ENCODE data around the gene CFAP119.
A peak's percentile ranks its signal among the peaks of the same experiment; 100 is the strongest.

CFAP119 gene

DNA sequence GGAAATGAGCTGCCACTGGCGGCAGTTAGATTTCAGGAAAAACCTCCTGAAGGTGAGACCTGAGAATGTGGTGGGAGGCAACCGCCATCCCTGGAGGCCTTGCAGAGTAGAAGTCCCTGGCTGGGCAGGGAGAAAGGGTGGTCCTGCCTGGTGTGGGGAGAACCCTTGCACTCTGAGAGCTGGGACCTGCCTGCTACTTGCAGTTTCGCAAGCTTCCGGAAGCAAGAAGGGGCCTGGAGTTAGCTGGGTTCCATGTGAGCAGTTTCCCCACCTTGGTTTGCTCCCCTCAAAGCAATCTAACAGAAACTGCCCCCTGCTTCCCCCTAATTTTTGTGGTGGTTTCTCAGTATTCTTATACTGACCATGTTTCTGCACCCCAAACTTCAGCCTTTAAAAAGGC is 18.7 kb upstream of the CFAP119 start:
- no peak for DNase-seq

DNA sequence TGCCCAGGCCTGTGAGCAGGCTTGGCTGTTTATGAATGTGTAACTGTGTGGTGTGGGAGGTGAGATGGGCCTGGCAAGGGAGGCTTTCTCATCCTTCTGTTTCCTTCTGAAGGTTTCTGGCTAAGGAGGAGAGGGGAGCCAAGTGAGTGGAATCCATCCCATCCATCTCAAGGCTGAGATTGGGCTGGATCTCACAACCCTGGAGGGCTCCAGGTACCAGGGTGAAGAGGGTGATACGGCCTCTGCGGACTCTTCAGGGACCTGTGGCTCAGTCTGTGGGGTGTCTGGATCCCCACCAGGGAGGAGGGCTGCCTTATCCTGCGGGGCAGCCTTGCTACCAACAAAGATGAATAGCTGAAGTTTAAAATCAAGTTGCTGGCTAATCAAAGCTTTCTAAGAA is 18.2 kb upstream of the CFAP119 start:
- DNase-seq, result no peak

DNA sequence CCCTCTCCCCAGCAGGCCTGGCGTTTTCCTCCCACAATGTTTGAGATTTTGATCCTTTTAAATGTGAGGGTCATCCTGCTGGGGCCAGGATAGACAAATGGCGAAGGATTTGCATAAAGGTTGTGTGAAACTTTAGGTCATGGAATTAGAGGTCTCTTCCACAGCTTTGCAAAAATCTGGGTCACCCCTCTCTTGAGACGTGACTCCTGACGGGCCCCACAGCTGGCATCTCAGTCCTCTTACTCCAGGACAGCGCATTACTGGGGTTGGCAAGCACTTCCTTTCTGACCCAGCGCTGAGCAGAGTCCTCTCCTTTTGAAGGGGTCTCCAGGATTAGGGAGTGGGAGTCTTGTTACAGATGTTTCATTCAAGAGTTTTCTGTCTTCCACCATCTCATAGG is 17.7 kb upstream of the CFAP119 start:
- no peak for DNase-seq

DNA sequence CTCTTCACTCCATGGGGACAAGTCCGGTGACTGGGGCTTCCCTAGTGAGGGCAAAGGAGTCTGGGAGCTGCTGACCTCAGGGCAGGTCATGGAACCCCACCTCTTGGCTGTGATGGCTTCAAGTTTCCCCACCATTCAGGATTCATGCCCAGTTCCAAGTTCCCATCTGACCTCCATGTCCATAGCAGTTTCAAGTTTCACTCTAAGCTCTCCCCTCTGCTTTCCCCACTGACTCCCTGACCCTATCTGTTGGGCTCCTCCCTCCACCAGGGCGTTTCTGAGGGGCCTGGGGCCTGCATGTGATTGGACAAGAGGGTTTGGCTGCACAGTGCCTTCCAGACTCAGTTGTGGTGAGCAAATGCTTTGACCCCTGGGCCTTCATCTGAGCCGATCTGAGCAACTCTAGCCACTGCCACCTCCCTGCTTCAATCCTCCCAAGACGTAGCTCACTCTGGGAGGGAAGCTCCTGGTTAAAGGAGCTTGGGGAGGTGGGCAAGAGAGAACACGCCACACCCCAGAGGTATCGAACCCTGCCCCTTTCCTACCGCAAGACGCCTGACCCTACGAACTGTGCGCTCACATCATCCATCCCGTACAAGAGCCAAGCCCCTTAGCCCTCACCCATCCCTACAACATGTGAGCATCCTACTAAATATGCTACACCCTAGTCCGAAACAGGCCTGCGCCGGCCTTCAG is 16.8 kb upstream of the CFAP119 start:
- DNase-seq, result no peak

DNA sequence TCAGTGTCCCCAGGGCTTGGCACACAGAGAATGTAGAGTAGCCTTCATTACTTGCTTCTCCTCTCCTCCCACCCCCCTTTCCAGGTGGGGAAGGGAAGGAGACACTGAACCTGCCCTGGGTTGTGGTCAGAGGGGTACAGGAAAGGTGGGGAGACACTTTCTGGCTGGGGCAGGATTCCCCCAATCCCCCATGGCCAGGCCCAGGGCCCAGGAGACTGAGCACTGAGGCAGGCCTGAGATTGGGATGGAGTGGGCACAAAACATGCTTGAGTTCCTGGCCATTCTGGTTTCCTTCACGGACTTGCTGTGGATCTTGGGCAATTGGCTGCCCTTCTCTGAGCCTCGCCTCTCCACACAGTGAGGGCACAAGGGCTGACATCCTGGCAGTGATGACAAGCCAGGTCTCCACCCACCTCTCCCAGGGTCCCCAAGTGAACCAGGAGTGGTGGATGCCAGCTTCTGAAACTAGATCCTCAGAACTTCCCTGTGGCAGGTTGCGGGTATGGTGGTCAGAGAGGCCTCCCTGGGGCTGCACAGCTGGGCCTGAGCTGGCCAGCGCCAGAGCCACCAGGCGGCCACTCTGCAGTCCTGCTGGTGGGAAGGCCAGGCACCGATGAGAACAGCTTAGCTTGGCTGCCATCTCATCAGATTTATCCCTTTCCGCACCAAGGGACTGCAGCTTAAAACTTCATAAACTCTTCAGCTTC is 15.9 kb upstream of the CFAP119 start:
- no peak for DNase-seq

DNA sequence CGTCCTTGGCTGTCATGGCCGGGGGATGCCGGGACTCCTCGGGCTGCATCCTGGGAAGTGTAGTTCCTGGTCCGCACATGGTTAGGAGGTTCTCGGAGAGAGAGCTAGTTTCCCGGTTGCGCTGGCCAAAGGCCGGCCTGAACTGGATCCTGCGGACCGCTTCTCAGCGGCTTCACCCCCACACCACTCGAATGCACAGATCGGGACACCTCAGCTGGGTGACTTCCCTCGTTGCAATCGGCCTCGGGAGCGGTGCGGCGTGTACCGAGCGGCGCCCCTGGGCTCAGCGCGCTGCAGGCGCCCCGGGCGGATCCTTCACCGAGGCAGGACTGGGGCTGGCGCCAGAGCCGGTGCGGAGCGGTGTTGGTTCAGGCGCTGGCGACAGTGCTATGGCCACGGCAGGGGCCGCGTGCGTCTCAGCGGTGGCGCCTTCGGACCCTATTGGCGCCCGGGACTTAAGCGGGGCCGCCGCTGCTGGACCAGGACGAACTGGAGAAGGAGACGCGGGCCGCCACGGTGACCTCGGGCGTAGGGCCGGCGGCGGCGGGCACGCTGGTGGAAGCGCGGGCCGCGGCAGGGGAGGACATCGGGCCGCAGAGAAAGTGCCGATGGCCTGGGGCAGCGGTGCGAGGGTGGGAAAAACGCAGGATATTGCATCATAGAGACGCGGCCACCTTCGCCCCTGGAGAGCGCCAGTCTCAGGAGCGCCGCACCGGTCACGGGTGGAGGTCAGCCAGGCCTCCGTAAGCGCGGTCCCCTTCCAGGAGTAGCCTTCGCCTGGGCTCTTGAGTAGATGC is 13.7 kb upstream of the CFAP119 start:
- peak; percentile 55 for DNase-seq

DNA sequence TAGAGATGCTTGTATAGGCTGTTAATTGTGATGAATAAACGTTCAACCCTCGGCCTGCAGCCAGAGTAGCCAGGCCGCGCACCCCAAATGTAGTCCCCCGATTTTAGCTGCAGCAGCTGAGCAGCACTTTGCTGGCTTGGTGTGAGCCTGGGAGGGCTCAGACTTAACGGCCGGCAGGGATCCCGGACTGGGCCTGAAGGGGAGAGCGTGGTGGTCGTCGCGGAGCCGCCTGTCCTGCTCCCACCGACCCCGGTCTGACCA is 13.2 kb upstream of the CFAP119 start:
- no peak for DNase-seq

DNA sequence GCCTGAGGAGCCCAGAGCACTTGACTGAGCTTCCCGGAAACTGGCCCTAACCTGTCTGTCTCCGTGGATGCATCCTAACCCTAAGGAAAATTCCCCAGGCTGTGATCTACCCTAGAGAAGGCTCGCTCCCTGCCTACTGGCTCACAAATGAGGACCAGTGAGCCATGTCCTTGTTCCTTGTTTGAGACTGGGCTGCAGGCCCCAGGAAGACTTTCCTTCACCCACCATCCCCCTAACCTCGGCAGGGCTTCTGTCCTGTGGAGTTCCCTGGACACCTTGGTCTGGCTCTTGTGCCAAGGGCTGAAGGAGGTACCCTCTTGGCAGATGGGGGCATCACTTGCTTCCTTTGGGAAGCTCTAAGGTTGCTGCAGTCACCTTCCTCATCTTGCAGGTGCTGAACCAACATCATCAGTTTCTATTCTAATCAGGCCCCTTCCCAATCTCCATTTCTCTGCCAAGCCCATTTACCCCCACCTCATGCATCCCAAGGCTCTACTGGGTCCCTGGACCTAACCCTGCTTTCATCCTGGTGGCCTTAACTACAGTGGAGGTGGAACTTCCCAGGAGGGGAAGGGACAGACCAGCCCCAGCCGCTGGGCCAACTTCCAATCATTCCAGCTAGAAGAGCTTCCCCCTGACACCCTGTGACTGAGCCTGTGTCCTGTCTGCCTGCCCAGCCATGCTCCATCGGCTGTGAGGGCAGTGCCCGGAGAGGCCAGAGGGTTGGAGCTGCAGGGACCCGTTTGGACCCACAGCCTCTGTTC is 12.7 kb upstream of the CFAP119 start:
- DNase-seq, result no peak

DNA sequence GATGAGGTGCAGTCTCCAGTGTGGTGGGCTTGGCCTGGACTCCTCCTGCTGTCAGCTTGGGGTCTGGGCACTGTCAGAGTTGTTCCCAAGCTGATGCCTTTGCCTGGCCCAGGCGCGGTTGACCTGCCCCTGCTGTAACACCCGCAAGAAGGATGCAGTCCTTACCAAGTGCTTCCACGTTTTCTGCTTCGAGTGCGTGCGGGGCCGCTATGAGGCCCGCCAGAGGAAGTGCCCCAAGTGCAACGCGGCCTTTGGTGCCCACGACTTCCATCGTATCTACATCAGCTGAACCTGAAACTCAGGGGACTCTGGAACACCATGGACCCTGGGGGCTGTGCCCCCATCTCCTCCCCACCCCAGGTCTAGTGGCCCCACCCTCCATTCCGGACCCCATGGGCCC is 12.0 kb upstream of the CFAP119 start:
- no peak for DNase-seq

DNA sequence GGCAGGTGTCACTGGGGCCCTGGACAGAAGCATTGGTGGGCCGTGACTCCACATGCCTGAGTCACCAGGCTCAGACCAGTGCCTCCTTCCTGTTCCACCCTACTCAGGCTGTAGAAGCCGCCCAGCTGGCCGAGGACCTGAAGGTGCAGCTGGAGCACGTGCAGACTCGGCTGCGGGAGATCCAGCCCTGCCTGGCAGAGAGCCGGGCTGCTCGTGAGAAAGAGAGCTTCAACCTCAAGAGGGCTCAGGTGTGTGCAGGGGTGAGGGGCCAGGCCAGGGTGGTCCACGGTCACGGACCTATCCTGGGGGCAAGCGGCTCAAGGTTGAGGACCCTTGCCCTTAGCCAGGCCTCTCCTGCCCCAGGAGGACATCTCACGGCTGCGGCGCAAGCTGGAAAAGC is 9.9 kb upstream of the CFAP119 start:
- DNase-seq, result no peak

DNA sequence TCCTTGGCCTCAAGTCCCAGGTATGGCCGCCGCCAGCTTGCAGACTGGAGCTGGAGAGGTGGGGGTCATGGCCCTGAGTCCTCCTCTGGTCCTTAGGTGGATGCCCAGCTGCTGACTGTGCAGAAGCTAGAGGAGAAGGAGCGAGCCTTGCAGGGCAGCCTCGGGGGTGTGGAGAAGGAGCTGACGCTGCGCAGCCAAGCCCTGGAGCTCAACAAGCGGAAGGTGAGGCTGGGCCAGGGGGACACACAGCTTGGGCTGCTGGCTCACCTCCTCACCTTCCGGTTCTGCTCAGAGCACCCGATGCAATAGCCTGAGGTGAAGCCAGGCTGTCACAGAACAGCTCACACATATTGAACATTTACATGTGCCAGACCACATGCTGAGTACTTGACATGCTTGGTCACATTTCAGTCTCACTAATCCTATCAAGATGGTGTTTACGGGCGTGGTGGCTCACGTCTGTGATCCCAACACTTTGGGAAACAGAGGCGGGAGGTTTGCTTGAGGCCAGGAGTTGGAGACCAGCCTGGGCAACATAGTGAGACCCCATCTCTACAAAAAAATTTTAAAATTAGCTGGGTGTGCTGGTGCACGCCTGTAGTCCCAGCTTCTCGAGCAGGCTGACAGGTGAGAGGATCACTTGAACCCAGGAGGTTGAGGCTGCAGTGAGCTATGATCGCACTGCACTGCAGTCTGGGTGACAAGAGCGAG is 7.7 kb upstream of the CFAP119 start:
- no peak for DNase-seq

DNA sequence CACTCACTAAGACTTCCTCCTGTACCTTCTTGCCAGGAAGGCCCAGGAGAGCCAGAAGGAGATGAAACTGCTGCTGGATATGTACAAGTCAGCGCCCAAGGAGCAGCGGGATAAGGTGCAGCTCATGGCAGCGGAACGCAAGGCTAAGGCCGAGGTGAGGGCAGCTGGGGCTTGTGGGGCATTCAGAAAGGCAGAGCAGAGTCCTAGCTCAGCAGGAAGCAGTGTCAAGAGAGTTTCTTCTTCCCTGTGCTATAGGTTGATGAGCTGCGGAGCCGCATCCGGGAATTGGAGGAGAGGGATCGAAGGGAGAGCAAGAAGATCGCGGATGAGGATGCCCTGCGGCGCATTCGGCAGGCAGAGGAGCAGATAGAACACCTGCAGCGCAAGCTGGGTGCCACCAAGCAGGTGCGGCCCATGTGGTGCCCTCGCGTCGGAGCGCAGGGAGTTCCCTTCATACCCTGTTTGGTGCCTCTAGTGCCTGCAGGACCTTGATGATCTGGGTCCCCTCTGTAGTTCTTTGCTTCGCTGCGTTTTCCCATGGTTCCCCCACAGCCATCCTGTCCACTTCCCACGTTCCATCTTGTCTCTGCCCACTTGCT is 6.8 kb upstream of the CFAP119 start:
- no peak for DNase-seq

DNA sequence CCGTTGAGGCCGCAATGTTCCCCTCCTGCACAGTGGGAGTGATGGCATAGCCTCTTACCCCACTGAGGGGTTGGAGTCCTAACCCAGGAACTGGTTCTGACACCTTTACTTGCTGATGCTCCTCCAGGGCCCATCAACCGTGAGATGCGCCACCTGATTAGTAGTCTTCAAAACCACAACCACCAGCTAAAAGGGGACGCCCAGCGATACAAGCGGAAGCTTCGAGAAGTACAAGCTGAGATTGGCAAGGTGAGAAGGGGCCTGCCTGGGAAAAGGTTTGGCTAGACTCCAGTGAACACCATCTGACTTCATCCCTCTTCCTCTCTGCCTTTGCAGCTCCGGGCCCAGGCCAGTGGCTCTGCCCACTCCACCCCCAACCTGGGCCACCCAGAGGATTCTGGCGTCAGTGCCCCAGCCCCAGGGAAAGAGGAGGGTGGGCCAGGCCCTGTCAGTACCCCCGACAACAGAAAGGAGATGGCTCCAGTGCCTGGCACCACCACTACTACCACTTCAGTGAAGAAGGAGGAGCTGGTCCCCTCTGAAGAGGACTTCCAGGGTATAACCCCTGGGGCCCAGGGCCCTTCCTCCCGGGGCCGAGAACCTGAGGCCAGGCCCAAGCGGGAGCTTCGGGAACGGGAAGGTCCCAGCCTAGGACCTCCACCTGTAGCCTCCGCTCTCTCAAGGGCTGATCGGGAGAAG is 6.1 kb upstream of the CFAP119 start:
- DNase-seq, result no peak

DNA sequence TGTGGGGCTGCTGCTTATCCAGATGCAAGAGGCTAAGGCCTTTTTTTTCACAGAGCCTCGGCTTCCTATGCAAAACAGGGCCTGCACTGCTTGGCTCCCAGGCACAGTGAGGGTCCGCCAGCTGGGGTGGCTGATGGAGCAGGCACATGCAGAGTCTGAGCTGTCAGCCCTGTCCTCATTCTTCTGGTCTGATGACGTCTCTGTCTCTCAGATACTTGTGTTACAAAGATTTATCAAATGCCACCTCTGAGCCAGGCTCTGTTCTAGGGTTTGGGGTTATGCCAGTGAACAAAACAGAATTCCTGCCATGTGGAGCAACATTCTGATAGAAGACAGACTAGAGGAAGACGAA is 5.0 kb upstream of the CFAP119 start:
- DNase-seq, result no peak

DNA sequence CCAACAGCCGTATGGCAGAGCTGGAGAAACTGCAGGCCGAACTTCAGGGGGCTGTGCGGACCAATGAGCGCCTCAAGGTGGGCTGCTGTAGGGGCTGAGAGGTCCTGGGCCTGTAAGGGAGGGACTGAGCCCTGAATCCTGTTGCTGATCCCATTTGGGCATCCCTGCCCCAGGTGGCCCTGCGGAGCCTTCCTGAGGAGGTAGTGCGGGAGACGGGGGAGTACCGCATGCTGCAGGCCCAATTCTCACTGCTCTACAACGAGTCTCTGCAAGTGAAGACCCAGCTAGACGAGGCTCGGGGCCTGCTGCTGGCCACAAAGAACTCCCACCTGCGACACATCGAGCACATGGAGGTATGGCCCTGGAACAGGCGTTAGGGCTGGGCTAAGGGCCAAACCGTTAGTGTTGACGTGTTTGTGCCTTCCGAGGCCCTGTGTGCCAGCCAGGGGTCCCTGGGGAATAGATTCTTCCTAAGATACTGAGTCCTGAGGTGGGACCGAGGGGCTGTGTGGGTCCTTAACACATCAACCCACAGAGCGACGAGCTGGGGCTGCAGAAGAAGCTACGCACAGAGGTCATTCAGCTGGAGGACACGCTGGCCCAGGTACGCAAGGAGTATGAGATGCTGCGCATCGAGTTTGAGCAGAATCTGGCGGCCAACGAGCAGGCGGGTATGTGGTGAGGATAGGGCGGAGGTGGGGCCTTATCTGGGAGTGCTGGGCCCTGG is 4.5 kb upstream of the CFAP119 start:
- DNase-seq, result no peak

DNA sequence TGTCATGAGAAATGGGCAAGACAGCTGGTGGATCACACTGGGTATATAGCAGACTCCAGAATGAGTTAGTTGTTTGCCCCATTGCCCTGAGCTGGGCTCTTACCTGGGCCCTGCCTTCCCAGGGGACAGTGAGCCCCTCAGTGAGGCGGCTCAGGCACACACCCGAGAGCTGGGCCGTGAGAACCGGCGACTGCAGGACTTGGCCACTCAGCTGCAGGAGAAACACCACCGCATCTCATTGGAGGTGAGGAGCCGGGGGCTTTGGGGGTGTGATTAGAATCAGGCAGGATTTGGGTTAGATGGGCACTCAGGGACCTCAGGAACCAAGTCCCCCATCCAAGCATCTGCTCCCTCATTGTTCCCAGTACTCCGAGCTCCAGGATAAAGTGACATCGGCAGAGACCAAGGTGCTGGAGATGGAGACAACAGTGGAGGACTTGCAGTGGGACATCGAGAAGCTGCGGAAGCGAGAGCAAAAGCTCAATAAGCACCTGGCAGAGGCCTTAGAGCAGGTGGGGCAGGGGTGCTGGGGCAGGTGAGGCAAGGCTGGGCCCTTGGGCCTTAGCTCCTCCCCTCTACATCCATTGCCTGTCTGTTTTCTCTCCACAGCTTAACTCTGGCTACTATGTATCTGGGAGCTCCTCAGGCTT is 3.1 kb upstream of the CFAP119 start:
- no peak for DNase-seq

DNA sequence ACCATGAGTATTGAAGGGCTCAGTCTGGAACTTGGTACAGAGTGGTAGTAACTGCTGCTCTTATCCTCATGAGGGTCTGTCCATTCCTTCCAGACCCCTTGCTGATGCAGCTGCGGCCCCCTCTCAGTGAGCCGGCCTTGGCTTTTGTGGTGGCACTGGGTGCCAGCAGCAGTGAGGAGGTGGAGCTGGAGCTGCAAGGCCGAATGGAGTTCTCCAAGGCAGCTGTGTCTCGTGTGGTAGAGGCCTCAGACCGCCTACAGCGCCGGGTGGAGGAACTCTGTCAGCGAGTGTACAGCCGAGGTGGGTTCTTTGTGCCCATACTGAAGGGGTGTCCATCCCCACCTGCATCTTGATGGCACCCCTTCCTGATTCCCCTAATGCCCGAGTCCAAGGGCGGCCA is 2.2 kb upstream of the CFAP119 start:
- DNase-seq, result no peak

DNA sequence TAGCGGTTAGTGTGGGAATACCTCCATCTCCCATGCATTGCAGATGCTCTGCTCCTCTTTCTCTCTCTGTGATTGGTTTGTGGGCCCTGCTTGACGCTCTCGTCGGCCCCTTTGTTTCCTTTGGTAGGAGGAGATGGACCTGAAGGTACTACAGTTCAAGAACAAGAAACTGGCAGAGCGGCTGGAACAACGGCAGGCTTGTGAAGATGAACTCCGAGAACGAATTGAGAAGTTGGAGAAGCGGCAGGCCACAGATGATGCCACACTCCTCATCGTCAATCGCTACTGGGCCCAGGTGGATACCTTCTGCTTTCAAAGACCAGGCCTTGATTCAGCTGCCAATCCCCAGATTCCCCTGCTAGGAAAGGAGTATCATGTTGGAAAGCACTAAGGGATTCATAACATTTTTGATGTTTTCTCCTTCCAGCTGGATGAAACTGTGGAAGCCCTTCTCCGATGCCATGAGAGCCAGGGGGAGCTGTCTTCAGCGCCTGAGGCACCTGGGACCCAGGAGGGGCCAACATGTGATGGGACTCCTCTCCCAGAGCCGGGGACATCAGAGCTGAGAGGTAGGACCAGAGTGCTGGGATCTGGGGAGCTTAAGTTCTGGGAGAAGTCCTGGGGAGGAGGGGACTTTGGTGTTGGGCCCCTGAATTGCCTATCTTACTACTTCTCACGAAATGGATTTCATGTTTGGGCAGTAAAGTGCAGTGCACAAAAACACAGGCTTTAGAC is 1.3 kb upstream of the CFAP119 start:
- DNase-seq, result no peak

DNA sequence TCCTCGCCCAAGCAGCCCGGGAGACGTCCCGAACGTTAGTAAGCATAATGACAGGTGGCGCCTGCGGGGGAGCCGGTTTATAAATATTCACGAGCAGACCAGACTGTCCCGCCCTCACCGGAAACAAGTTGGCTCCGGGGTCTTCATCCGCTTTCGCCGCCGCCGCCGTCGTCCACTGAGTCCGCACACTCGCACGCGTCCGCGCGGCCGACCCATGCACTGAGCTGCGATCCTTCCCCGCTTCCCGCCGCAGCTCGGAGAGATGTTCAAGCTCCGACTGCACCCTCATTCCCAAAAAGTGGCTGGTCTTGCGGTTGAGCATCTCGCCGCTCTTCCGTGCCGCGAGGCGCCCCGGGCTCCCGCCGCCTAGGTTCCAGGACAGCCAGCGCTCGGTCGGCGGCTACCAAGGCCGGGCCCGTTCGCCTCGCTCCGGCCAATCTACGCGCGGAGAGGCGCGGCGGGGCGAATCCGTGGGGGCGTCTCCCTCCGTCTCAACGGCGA is 385 bp downstream of the CFAP119 start:
- peak; percentile 10 for DNase-seq

All from DMS79 (cell line).